Effector memory CD4-positive, alpha-beta T cell (primary cell): ENCODE data around the gene COL4A4.

Experiments used
- DNase-seq, 3 donors: peaks; one replicate each; pipeline ENCODE4 v3.0.0-alpha.2; 2020
- H3K27ac ChIP-seq: 2 replicates; pipeline ENCODE4 v1.7.0; 2013; ENCODE audit warnings: mild to moderate bottlenecking, low read length, moderate library complexity; ENCODE audit not compliant: insufficient read depth, poor library complexity, severe bottlenecking
- H3K27me3 ChIP-seq: replicated peaks from 2 replicates; pipeline ENCODE4 v1.7.0; 2013; ENCODE audit warnings: mild to moderate bottlenecking, low read length; ENCODE audit not compliant: insufficient read depth, control insufficient read depth, poor library complexity, severe bottlenecking
- H3K36me3 ChIP-seq: 2 replicates; pipeline ENCODE4 v1.7.0; 2013; ENCODE audit warnings: mild to moderate bottlenecking, low read length, moderate library complexity; ENCODE audit not compliant: control insufficient read depth, insufficient read depth
- H3K4me1 ChIP-seq: 2 replicates; pipeline ENCODE4 v1.7.0; 2013; ENCODE audit warnings: low read length, mild to moderate bottlenecking; ENCODE audit not compliant: control insufficient read depth, insufficient read depth, poor library complexity, severe bottlenecking
- H3K4me3 ChIP-seq: 2 replicates; pipeline ENCODE4 v1.7.0; 2013; ENCODE audit warnings: low read length, low read depth, mild to moderate bottlenecking; ENCODE audit not compliant: insufficient read depth, poor library complexity, severe bottlenecking
- H3K9me3 ChIP-seq: 2 replicates; pipeline ENCODE4 v1.7.0; 2013; ENCODE audit warnings: mild to moderate bottlenecking, low read length, moderate library complexity; ENCODE audit not compliant: control insufficient read depth

The COL4A4 gene

GRCh38 chr2:227038550-227039189 lies 125.3 kb downstream of the COL4A4 start:
- no peak for DNase-seq
- no peak overlapping the region for H3K4me3 ChIP-seq
- H3K36me3 ChIP-seq: no peaks in the 10 kb centered on the region
- H3K27me3 ChIP-seq: no peaks in the 10 kb centered on the region
- H3K27ac ChIP-seq: no peak overlapping the region
- no peaks in the 10 kb centered on the region for H3K9me3 ChIP-seq
- H3K4me1 ChIP-seq: no peaks in the 10 kb centered on the region

- H3K27me3 ChIP-seq: no peaks in the 10 kb centered on the region
- H3K4me3 ChIP-seq: no peak overlapping the region
- no peaks in the 10 kb centered on the region for H3K4me1 ChIP-seq
- H3K9me3 ChIP-seq: no peaks in the 10 kb centered on the region
- no peak overlapping the region for H3K27ac ChIP-seq
- no peak for DNase-seq
- H3K36me3 ChIP-seq: no peaks in the 10 kb centered on the region
Observed at GRCh38 chr2:227036527-227036926, 127.5 kb downstream of the COL4A4 start.

- H3K27me3 ChIP-seq: no peaks in the 10 kb centered on the region
- H3K9me3 ChIP-seq: no peaks in the 10 kb centered on the region
- H3K27ac ChIP-seq: no peak overlapping the region
- no peak for DNase-seq
- H3K36me3 ChIP-seq: no peaks in the 10 kb centered on the region
- H3K4me3 ChIP-seq: no peak overlapping the region
- H3K4me1 ChIP-seq: no peaks in the 10 kb centered on the region
Observed at GRCh38 chr2:227035711-227036367, 128.2 kb downstream of the COL4A4 start.

GRCh38 chr2:227033471-227034148 lies 130.4 kb downstream of the COL4A4 start:
- H3K9me3 ChIP-seq: no peaks in the 10 kb centered on the region
- no peak overlapping the region for H3K4me3 ChIP-seq
- H3K27ac ChIP-seq: no peak overlapping the region
- H3K27me3 ChIP-seq: no peaks in the 10 kb centered on the region
- no peak for DNase-seq
- H3K36me3 ChIP-seq: no peaks in the 10 kb centered on the region
- no peaks in the 10 kb centered on the region for H3K4me1 ChIP-seq

GRCh38 chr2:227031379-227031778 lies 132.6 kb downstream of the COL4A4 start:
- no peaks in the 10 kb centered on the region for H3K9me3 ChIP-seq
- H3K27ac ChIP-seq: no peak overlapping the region
- H3K27me3 ChIP-seq: no peaks in the 10 kb centered on the region
- no peaks in the 10 kb centered on the region for H3K36me3 ChIP-seq
- DNase-seq: no peak
- no peaks in the 10 kb centered on the region for H3K4me1 ChIP-seq
- no peak overlapping the region for H3K4me3 ChIP-seq

GRCh38 chr2:227030789-227031188 lies 133.2 kb downstream of the COL4A4 start:
- no peak overlapping the region for H3K27ac ChIP-seq
- no peak overlapping the region for H3K4me3 ChIP-seq
- no peaks in the 10 kb centered on the region for H3K27me3 ChIP-seq
- DNase-seq: no peak
- no peaks in the 10 kb centered on the region for H3K36me3 ChIP-seq
- no peaks in the 10 kb centered on the region for H3K9me3 ChIP-seq
- H3K4me1 ChIP-seq: no peaks in the 10 kb centered on the region

GRCh38 chr2:227029426-227030105 lies 134.4 kb downstream of the COL4A4 start:
- Histone ChIP-seq H3K27me3 (no peaks in the 10 kb centered on the region), H3K9me3 (no peaks in the 10 kb centered on the region), H3K36me3 (no peaks in the 10 kb centered on the region), H3K27ac (no peak overlapping the region), H3K4me1 (no peaks in the 10 kb centered on the region), H3K4me3 (no peak overlapping the region)
- no peak for DNase-seq

- Histone ChIP-seq H3K4me3 (no peak overlapping the region), H3K36me3 (no peaks in the 10 kb centered on the region), H3K9me3 (no peaks in the 10 kb centered on the region), H3K27ac (no peak overlapping the region), H3K27me3 (no peaks in the 10 kb centered on the region), H3K4me1 (no peaks in the 10 kb centered on the region)
- DNase-seq: no peak
Observed at GRCh38 chr2:227025510-227025909, 138.5 kb downstream of the COL4A4 start.

- DNase-seq: no peak
- no peak overlapping the region for H3K27ac ChIP-seq
- H3K4me1 ChIP-seq: no peaks in the 10 kb centered on the region
- no peaks in the 10 kb centered on the region for H3K9me3 ChIP-seq
- H3K4me3 ChIP-seq: no peak overlapping the region
- no peaks in the 10 kb centered on the region for H3K36me3 ChIP-seq
- H3K27me3 ChIP-seq: no peaks in the 10 kb centered on the region
Observed at GRCh38 chr2:227022608-227023007, 141.4 kb downstream of the COL4A4 start.

- no peaks in the 10 kb centered on the region for H3K9me3 ChIP-seq
- H3K27ac ChIP-seq: no peak overlapping the region
- no peaks in the 10 kb centered on the region for H3K36me3 ChIP-seq
- no peaks in the 10 kb centered on the region for H3K27me3 ChIP-seq
- H3K4me1 ChIP-seq: no peaks in the 10 kb centered on the region
- H3K4me3 ChIP-seq: no peak overlapping the region
- no peak for DNase-seq
Observed at GRCh38 chr2:227020416-227020815, 143.6 kb downstream of the COL4A4 start.
